GM19035 (cell line): Measurements from ENCODE around the gene RAB40B.
A peak's percentile ranks its signal among the peaks of the same experiment; 100 is the strongest.

ENCODE experiments used
- ATAC-seq: cut with Tn5 transposase; IDR thresholded peaks from one replicate; pipeline ENCODE4 v1.9.1; 2021; ENCODE audit not compliant: unreplicated experiment

RAB40B gene

DNA sequence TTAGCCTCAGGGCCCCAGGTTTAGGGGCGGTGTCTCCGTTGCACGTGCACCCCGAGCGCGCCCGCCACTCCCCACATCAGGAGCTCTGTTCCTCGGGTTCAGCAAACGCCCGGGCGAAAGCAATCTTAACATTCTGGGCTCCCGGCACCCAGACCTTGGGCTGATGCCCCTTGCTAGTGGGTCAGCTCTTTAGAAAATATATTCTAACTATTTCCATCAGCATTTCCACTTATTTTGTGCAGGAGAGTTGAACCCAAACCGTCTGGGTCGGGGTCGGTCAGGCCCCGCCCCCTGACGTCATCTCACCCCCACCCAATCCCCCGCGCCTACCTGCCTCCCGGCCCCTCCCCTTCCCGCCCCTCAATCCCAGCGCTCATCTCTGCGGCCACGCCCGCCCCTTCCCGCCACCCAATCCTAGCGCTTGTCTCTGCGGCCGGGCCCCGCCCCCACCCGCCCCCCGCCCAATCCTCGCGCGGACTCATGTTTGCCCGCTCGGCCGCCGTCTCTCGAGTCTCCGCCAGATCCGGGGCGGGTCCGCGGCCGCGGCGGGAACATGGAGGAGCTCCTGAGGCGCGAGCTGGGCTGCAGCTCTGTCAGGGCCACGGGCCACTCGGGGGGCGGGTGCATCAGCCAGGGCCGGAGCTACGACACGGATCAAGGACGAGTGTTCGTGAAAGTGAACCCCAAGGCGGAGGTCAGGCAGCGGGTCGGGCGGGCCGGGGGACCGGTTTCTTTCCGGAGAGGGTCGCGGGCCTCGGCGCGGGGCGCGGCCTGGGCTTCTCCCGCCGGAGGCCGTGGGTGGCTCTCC lies 17.9 kb upstream of the RAB40B start, which contains the start of gene FN3KRP:
Gene FN3KRP, plus strand, starts transcription at position 504 of the 808 bp plus-strand sequence. Its CDS starts 50 bp downstream, at position 554.
- peak; percentile 70 for ATAC-seq

DNA sequence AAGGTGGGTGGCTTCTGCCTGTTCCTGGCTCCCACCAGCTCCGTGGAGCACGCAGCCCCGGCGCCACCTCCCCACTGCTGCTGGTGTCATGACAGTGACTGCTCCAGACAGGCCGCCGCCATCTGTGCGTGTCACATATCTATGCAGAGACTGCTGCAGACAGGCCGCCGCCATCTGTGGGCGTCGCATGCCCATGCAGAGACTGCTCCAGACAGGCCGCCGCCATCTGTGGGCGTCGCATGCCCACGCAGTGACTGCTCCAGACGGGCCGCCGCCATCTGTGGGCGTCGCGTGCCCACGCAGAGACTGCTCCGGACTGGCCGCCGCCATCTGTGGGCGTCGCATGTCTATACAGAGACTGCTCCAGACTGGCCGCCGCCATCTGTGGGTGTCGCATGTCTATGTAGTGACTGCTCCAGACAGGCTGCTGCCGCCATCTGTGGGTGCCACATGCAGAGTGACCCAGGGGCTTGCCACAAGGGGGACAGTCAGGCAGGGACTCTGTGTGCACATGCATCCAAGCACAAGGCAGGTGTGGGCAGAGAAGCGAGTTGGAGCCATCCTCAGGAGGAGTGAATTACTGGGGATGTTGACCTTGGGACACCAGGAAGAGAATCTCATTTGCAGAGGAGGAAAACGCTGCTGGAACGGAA lies 14.7 kb upstream of the RAB40B start:
- ATAC-seq: no peak

DNA sequence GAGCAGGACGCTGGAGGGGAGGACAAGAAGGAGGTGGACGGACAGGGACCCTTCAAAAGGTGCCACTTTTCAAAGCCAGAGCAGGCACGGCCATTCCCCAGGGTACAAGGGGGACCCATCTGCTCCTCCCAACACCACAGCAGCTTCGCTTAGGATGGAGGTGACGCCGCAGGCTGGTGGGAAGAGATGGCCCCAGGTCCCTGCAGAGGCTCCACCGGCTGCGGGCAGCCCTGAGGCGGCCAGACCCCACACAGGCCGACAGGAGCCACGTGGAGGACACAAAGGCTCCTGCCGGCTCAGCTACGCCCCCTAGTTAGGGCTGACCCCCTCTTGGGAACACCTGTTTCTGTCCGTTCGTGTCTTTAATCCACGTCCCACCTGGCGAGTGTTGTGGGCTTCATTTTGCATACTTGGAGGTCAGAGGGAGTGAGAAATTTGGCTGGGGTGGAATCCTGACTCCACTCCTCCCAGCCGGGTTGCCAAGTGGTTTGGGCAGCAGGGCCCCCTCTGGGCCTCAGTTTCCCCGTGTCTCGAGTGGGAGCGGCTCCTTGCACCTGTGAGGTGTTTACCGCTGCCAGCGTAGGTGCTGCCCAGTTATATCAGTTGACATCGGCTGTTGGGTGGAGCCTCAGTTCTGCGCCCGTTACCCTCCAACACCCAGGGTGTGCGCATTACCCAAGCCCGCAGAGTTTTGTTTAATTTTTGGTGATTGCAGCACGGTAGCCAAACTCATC lies 12.2 kb upstream of the RAB40B start:
- no peak for ATAC-seq

DNA sequence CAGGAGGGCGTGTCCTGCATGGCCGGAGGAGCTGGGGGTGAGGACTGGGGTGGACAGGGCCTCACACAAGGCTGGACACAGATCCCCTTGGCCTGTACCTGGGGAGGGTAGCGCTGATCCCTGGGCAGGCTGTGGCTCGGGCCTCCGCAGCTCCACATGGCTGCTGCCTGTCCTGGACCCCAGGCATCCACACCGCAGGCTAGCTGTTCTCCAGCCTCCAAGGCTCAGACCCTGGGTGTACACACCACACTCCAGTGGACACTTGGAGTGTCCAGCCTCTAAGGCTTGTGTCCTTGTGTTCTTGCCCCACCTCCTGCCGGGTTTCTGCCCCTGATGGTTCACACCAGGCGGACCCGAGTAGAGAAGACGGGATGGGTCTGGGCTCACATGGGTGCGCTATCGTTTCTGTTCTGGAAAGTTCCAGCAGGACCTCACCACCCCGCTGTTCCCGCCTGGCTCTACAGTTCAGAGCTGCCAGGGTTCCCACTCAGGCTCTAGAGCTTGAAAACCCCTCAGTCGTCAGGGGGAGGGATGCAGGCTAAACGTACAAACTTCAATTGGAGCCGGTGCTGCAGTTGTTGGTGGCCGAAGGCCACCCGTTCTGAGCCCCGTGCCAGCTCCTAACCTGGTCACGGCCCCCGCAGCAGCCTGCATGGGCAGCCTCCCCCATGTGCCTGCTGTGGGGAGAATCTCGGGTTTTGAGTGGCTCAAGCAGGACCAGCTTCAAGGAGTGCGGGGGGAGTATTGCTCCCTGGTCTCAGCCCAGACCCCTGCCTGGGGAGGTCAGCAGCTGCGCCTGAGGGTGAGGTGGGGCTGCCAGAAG lies 11.4 kb upstream of the RAB40B start:
- no peak for ATAC-seq

DNA sequence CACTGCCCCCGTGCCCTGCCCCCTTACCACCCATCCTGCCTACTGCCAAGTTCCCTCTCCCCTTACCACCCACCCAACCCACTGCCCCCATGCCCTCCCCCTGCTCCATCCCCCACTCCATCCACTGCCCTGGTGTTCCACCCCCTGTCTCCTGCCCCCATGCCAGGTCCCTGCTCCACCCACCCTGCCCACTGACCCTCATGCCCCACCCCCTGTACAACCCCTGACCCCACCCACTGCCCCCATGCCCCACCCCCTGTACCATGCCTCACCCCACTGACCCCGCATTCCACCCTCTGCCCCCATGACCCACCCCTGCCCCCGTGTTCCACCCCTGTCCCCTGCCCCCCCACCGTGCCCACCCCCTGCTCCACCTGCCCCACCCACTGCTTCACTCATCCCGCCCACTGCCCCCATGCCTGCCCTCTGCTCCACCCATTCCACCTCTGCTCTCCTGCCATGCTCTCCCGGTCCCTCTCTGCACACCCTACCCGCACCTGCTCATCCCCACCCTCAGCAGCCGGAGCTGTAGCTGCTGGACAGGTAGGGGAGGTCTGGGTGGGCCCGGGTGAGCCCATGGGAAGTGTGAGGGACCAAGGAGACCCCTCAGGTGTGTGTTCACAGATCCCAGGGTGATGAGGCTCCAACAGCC lies 10.7 kb upstream of the RAB40B start:
- ATAC-seq: no peak

DNA sequence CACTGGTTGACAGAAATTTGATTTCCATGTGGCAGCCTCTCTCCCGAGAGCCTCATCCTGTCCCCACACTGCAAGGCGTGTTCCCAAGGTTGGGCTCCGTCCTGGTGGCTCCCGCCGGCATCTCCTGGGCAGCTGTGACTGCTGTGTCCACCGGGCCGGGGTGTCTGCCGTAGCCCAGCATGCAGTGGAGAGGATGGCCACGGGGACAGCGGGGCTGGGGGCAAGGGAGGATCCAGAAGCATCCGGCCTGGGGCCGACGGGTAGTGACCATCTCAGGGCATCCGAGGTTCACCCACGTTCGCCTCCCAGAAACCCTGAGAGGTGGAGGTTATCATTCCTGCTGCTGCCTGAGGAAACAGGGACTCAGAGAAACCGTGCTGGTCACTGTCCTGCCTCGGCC lies 7.3 kb upstream of the RAB40B start:
- ATAC-seq: no peak

DNA sequence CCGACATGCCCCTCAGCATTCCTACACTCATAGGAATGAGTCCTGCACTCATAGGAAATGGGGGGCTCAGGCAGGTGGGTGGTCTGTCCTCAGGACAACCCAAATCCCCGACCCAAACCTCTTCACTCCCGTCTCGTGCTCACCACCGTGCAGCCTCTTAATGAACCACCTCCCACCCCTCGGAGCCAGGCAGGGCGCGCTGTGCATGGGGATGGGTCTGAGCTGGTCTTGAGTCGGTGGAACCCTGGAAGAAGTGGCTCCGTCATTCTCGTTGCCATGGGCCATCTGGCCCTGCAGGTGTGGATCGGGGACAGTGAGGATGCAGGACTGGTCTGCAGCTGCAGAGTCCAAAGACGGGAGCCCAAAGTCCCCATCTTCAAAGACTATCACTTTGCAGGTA lies 6.4 kb upstream of the RAB40B start:
- no peak for ATAC-seq

DNA sequence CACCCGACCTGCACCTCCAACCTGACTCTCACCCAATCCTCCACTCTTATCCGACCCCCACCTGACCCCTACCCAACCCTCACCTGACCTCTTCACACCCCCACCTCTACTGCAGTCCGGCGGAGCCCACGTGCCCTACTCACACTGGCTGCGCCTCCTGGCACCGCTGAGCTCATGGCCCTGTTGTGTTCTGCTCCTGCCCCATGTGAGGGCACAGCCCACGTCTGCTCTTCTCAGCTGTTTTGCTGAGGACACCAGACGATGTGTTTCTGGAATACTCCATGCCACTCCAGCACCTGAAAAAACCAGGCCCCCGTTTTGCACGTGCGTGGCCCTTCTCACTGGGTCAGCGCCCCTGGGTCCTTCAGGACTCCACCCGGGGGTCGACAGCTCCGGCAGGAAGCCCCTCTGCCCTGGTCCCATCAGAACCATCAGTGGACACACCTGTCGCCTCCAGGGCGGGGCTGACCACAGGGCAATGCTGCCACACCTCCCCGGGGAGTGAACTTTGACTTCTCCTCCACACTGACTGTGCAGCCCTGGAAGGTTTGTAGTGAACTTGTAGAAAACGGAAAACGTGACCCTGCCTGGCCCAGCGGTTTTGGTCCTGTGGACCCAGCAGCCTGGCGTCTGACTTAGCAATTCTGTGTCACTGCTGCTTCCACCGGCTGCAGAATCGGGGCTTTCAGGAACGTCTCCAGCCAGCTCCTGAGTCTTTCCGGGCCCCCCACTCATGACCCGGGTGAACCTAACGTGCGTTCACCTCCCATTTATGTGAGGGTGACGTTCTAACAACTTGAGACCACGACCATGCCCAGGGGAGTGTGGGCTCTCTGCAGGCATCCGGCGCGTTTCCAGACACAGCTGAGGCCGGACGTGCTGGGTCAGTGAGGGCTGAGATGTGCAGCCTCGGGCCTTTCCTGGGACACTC lies 5.7 kb upstream of the RAB40B start:
- no peak for ATAC-seq

DNA sequence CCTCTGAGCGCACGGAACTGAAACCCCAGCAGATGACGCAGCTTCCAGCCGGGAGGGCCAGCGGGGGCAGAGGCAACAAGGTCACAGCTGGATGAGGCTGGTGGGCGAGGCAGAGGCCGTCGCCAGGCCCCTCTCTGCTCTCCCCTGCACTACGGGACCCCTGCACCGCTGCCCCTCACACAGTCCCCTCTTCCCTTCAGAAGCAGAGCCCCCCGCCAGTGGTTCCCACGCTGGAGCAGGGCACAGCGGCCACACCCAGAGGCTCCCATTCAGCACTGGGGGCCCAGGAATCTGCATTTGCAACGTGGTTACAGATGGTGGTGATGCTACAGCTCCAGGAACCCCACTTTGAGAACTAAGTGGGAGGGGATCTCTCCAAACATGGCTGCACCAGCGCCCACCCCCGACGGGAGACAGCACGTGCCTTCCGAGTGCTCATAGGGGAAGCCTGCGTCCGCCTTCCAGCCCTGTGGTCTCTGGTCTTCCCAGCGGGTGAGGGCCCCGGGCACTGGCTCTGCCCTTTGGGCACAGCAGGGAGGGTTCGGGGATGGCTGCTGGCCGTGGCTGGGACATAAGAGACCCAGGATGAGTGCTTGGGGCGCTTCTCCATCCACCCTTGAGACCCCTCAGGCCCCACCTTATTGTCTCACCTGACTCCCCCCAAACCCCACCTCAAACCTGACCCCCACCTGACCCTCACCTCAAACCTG lies 4.7 kb upstream of the RAB40B start:
- ATAC-seq: no peak

DNA sequence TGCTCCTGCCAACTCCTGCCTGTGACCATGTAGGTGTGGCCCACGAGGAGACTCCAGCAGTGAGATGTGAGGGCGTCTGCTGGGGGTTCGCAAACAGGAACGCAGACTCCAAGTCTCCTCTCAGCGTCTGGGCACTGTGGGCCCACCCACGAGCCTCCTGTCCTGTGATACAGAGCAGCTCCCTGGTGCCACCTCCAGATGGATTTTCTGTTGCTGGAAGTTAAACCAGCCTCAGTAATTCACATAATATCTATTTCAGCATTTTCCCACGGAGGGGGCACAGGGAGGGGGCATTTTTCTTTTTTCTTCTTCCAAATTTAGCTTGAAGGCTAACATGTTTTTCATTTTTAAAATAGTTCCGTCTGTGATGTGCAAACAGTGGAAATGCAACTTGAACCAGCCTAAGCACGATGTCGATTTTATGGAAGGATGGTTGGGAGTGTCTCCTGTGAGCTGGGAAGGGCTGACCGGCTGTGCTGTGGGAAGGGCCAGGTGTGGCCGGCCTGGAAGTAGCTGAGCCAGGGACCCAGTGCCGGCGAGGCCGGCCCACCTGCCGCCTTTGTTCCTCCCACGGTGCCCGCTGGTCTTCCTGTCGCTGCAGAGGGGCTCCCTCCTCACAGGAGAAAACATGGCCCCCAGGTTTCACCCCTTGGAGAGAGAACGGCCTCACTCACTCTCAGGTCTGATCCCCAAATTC lies 3.9 kb upstream of the RAB40B start:
- no peak for ATAC-seq

DNA sequence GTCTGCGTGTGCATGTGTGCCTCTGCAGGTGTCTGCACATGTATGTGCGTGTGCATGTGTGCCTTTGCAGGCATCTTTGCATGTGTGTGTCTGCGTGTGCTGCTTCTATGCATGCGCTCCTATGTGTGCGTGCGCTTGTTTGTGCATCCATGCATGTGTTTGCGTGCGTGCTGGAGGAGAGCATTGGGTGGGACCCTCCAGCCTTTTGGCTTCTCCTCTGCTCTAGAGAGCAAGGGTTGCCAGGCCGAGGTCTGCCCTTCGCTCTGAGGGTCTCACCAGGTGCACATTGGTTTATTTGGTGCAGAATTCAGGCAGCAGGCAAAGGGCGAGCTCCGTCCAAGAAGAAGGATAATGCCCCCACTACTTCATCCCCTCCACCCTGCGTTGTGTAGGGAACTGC lies 1.1 kb upstream of the RAB40B start:
- no peak for ATAC-seq

DNA sequence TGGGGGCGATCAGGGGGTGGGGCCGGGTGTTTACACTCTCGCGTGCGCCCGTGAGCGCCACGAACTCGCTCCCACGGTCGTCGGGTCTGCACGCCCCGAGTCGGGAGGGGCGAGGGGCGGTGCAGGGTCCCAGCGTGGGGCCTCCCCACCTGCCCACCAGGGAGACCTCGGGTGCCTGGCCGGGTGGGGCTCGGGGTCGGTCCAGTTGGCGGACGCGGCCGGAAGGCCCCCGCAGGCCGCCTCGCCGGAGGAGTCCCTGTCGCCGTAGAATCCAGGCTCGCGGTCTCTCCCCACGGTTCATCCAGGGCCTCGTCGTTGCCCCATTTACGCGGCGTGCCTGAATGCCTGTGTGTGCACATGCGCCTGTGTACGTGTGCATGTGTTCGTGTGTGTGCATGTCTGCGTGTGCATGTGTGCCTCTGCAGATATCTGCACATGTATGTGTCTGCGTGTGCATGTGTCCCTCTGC lies 510 bp upstream of the RAB40B start:
- ATAC-seq: no peak

DNA sequence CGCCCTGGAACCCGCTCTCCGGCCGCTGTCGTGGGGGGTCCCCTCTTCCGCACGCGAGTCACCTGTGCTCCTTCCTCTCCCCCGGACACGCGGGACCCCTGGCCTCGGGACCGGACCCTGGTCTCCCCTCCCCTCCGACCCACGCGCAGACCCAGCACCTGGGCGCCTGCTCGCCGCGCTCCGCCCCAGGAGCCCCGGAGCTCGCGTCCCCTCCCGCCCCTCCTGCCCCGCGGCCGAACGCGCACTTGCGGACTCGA lies 762 bp downstream of the RAB40B start:
- ATAC-seq: no peak

DNA sequence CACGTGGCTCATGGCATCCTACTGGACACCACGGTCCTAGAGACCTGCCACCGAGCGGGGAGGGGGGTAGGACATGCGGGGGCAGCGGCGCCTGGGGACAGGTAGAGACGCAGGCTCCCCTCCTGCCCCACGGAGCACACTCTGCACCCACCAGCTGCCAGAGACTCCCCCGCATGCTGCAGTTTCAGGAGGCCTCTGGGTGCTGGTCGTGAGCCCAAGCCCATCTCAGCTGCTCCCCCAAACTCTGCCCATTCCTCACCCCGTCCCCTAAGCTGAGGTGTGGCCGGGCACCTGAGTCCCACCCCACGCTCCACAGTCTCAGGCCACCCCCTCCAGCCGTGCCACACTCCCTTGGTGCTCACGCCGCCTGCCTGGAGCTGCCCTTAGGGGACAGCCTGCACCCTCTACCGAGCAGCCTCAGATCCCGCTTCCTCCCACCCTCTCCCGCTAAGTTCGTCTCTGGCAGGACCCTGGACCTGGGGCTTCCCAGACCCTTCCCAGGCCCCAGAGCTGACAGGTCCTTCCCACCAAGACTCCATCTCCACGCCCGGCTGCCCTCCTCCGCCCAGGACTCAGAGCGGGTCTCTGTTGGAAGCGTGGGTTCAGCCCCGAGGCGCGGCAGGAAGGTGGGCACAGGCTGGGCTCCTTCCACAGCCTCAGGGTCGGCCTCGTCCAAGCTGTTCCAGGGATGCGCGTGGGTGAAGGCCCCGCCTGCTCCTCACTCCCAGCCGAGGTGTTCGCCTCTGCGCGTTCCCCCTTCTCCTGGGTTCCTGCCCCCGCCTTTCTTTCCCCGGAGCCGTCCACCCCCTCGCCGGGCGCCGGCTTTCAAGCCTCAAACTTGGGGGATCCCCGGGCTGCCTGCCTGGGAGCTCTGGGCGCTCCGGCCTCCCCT lies 1.3 kb downstream of the RAB40B start:
- no peak for ATAC-seq

DNA sequence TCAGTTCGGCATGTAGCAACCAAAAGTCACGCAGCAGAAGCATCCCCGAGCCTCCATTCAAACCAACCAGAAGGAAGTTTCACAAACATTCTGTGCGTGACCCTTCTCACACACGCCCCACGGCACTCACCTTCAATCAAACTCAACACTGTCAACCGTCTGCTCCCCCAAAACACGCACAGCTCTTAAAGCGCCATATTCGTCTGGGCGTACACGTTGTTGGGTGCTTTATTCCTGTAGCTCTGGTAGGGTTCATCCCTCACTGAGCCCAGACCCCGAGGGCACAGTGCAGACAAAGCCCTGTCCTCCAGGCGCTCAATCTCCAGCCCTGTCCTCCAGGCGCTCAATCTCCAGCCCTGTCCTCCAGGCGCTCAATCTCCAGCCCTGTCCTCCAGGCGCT lies 2.2 kb downstream of the RAB40B start:
- ATAC-seq: no peak

DNA sequence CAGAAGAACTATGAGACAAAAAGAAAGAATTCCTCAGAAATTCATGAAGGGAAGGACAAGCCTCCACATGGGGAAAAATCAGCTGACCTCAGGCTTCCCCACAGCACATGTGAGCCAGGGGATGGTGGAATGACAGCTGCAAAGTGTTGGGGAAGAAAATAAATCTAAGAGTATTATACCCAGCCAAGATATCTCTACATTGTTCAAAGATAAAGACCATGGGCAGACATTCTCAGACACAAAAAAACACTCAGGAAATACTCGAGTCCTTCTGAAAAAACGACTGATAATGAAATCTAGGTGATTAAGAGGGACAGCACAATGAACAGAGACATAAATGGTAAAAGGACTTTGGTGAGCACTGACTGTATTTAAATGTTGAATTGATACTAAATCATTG lies 3.9 kb downstream of the RAB40B start:
- ATAC-seq: no peak

DNA sequence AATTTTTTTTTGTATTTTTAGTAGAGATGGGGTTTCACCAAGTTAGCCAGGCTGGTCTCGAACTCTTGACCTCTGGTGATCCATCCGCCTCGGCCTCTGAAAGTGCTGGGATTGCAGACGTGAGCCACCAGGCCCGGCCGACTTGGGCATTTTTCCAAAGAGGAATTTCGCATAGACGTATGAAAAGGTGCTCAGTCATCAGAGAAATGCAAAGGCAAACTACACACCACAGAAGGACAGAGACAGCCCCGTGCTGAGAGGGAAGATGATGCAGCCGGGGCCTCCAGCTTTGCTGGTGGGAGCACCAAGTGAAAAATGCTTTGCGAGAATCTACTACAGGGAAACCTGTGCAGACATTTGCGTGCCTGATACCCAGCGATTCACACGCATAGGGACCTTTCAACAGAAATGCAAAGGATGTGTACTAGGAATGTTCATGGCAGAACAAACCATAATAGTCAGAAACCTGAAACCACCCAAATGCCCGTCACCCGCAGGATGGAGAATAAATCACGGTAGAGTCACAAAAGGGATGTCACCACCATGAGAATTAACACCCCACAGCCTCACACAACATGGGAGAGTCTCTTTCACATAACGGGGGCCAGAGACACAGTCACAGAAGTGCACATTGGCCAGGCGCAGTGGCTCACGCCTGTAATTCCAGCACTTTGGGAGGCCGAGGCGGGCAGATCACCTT lies 5.2 kb downstream of the RAB40B start:
- no peak for ATAC-seq
